Pancreas (tissue), 10 donors: ENCODE results near the gene EDA2R. TPM values are rescaled to one million over a fixed set of nuclear protein-coding genes. Genes with fewer than 3 reads are reported as not detected.

Source experiments
- ATAC-seq, 4 donors: fragments of 200-7000 bp; cut with Tn5 transposase; one replicate each; pipeline versions ENCODE4 v1.8.0 to v1.9.1; 2020; ENCODE audit warnings: mild to moderate bottlenecking in 4 of 4, moderate library complexity in 4 of 4
- DNase-seq, 6 donors: peaks; one replicate each; pipeline ENCODE4 v3.0.0-alpha.2; 2020
- FAIRE-seq: peaks from 2 replicates; lab custom pipeline; 2012; peaks lifted over from hg19 to GRCh38; lab: Jason Lieb, UNC
- H3K27ac ChIP-seq, 4 donors: fragments of 200-600 bp; sonication (generic); 1 replicate in 3 of 4; 2 replicates in 1 of 4; pipeline versions ENCODE4 v1.5.0 to v1.8.0; 2020
- H3K27me3 ChIP-seq, 4 donors: fragments of 200-600 bp; one replicate each; pipeline ENCODE4 v1.8.0; 2021
- H3K36me3 ChIP-seq, 3 donors: fragments of 200-600 bp; sonication (generic) in 1 of 3; one replicate each; pipeline versions ENCODE4 v1.5.0 to v1.8.0; 2020 to 2021
- H3K4me1 ChIP-seq, 3 donors: fragments of 200-600 bp; one replicate each; pipeline ENCODE4 v1.8.0; 2021
- H3K4me3 ChIP-seq, 4 donors: fragments of 200-600 bp; sonication (generic) in 2 of 4; one replicate each; pipeline versions ENCODE4 v1.5.0 to v1.8.0; 2020 to 2021
- H3K9me3 ChIP-seq, 4 donors: fragments of 200-600 bp; one replicate each; pipeline ENCODE4 v1.8.0; 2021
- CTCF ChIP-seq, 4 donors: fragments of 200-600 bp; sonication (generic) in 3 of 4; IDR thresholded peaks; one replicate each; pipeline versions ENCODE4 v1.5.0 to v1.8.0; 2021; ENCODE audit warnings: antibody characterized with exemption in 4 of 4
- WGBS, 2 donors: extraction: QIAGEN DNeasy Blood & Tissue Kit; methylation state at CpG; one replicate each; pipeline ENCODE4 v1.1.7; 2013; 5-methylcytosine and 5-hydroxymethylcytosine counted together
- intact Hi-C, 3 donors: fragments of 100-400 bp; cut with DNase I; formaldehyde crosslinking; loops; one replicate each; pipeline versions ENCODE4 v1.11.1 to v1.14.2; 2022
- polyA plus RNA-seq, 2 donors: library from polyadenylated mRNA; stranded (reverse); fragments of 200-250 nt; gene quantifications; one replicate each; pipeline ENCODE4 v1.2.3, GENCODE V29; 2013
- total RNA-seq, 6 donors: library from RNA; stranded (reverse); fragmentation: NEBNext Ultra II Directional in 4 of 6; extraction: Animal tissue kit (Norgen Biotek cat#: 25700) in 4 of 6; gene quantifications; one replicate each; pipeline versions ENCODE4 v1.2.1 to v1.2.4, GENCODE V29; 2021 to 2023
- donor health status: healthy with polysubstance abuse.
- donor health status: DM: no; HTN: no; CAD: no; lungs with moderate emphysema.
- donor health status: DM: no; HTN: no; CAD: no.
- donor health status: control.
- donor health status: control.
- donor health status: Bipolar disorder and iron deficiency.
- donor health status: DM: yes; HTN: yes; CAD: no.
- donor health status: DM: no; HTN: no; CAD: no.
- donor health status: DM: no; HTN: no; CAD: no.
- donor health status: DM: yes; HTN: yes; CAD: no.

EDA2R gene
- total and polyA plus RNA-seq, 8 donors = 0.46 to 3.2 (median 1.0) TPM

- Histone ChIP-seq H3K27ac (no peak overlapping the region), H3K9me3 (no peaks in the 10 kb centered on the region), H3K27me3 (no peaks in the 10 kb centered on the region), H3K4me1 (no peaks in the 10 kb centered on the region), H3K36me3 (no peaks in the 10 kb centered on the region), H3K4me3 (no peak overlapping the region)
- WGBS, 2 donors = 24 to 41% methylated on average over 1 of the region's 1 CpG
- intact Hi-C loops = no loop called here
- FAIRE-seq = no peak
- no peak for ATAC-seq
- no peak for TF ChIP-seq CTCF (IDR thresholded peaks at IDR 0.05)
- no peak for DNase-seq
Measured at GRCh38 chrX:66676413-66676812, 37.5 kb upstream of the EDA2R start.

- intact Hi-C loops = no loop called here
Measured at GRCh38 chrX:66675541-66675940, 36.7 kb upstream of the EDA2R start.

GRCh38 chrX:66674506-66674905, 35.6 kb upstream of the EDA2R start:
- Histone ChIP-seq H3K9me3 (no peaks in the 10 kb centered on the region), H3K4me1 (no peaks in the 10 kb centered on the region), H3K36me3 (no peaks in the 10 kb centered on the region), H3K27me3 (no peaks in the 10 kb centered on the region), H3K27ac (no peak overlapping the region), H3K4me3 (no peak overlapping the region)
- DNase-seq (no peak), FAIRE-seq (no peak), ATAC-seq (no peak)
- 41 to 49% methylated on average over 2 of the region's 2 CpGs for WGBS, 2 donors
- TF ChIP-seq CTCF (IDR thresholded peaks at IDR 0.05) = no peak
- intact Hi-C loops = no loop called here

More at GRCh38 chrX:66675541-66675940, 36.7 kb upstream of the EDA2R start:
- no peaks in the 10 kb centered on the region for H3K36me3 ChIP-seq
- H3K9me3 ChIP-seq = no peaks in the 10 kb centered on the region
- 16 to 30% methylated on average over 1 of the region's 1 CpG for WGBS, 2 donors
- FAIRE-seq (no peak), DNase-seq (no peak), ATAC-seq (no peak)
- no peak overlapping the region for H3K4me3 ChIP-seq
- no peak overlapping the region for H3K27ac ChIP-seq
- TF ChIP-seq CTCF (IDR thresholded peaks at IDR 0.05) = no peak
- H3K4me1 ChIP-seq = no peaks in the 10 kb centered on the region
- H3K27me3 ChIP-seq = no peaks in the 10 kb centered on the region

GRCh38 chrX:66672106-66672505, 33.2 kb upstream of the EDA2R start:
- intact Hi-C loops = no loop called here
- no peaks in the 10 kb centered on the region for H3K9me3 ChIP-seq
- WGBS, 2 donors = 46 to 49% methylated on average over 1 of the region's 1 CpG
- no peaks in the 10 kb centered on the region for H3K4me1 ChIP-seq
- ATAC-seq = no peak
- no peak for FAIRE-seq
- no peak overlapping the region for H3K4me3 ChIP-seq
- no peak for TF ChIP-seq CTCF (IDR thresholded peaks at IDR 0.05)
- no peaks in the 10 kb centered on the region for H3K36me3 ChIP-seq
- no peak overlapping the region for H3K27ac ChIP-seq
- no peaks in the 10 kb centered on the region for H3K27me3 ChIP-seq
- DNase-seq = no peak

DNA sequence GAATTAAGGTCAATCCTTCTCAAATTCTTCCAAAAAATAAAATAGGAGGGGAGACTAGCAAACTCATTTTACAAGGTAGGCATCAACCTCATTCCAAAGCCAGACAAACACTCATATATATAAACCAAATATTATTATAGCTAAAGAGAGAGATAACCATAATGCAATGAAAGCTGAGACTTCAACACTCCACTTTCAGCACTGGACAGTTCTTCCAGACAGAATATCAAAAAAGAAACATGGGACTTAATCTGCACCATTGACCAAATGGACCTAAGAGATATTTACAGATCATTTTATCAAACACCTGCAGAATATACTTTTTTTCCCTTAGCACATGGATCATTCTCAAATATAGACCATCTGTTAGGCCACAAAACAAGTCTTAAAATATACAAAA, 15.5 kb upstream of the EDA2R start:
- DNase-seq (no peak), ATAC-seq (no peak), FAIRE-seq (no peak)
- Histone ChIP-seq H3K27me3 (peaks cover 0 to 14% (median 0%) of the 10 kb centered on the region in 4 donors), H3K4me1 (no peaks in the 10 kb centered on the region), H3K27ac (no peak overlapping the region), H3K9me3 (no peaks in the 10 kb centered on the region), H3K4me3 (no peak overlapping the region), H3K36me3 (no peaks in the 10 kb centered on the region)
- intact Hi-C loops = no loop called here
- TF ChIP-seq CTCF (IDR thresholded peaks at IDR 0.05) = no peak
